HEK293T (cell line): Measurements from ENCODE around the gene IRAK4.

Source experiments
- BHLHE40 ChIP-seq: fragments of 450-650 bp; IDR thresholded peaks from 2 replicates; pipeline ENCODE4 v1.6.1; 2016; ENCODE audit warnings: mild to moderate bottlenecking, moderate library complexity, borderline replicate concordance
- ELF4 ChIP-seq: fragments of 450-650 bp; IDR thresholded peaks from 2 replicates; pipeline ENCODE4 v1.6.1; 2017; ENCODE audit warnings: antibody characterized with exemption
- FOXK2 ChIP-seq: fragments of 450-650 bp; IDR thresholded peaks from 2 replicates; pipeline ENCODE4 v1.6.1; 2016; ENCODE audit warnings: mild to moderate bottlenecking
- FOXM1 ChIP-seq: fragments of 450-650 bp; IDR thresholded peaks from 2 replicates; pipeline ENCODE4 v1.6.1; 2017; ENCODE audit warnings: mild to moderate bottlenecking, borderline replicate concordance
- HDGF ChIP-seq: fragments of 450-650 bp; IDR thresholded peaks from 2 replicates; pipeline ENCODE4 v1.6.1; 2017; ENCODE audit warnings: antibody characterized with exemption, borderline replicate concordance
- L3MBTL2 ChIP-seq: fragments of 450-650 bp; conservative IDR thresholded peaks from 2 replicates; pipeline ENCODE4 v1.6.1; 2016; ENCODE audit warnings: mild to moderate bottlenecking
- LEF1 ChIP-seq: fragments of 450-650 bp; IDR thresholded peaks from 2 replicates; pipeline ENCODE4 v1.6.1; 2017; ENCODE audit warnings: mild to moderate bottlenecking, borderline replicate concordance
- NFRKB ChIP-seq: fragments of 450-650 bp; IDR thresholded peaks from 2 replicates; pipeline ENCODE4 v1.6.1; 2016; ENCODE audit warnings: mild to moderate bottlenecking, moderate library complexity
- PKNOX1 ChIP-seq: fragments of 450-650 bp; IDR thresholded peaks from 2 replicates; pipeline ENCODE4 v1.6.1; 2016
- SP1 ChIP-seq: fragments of 450-650 bp; IDR thresholded peaks from 2 replicates; pipeline ENCODE4 v1.6.1; 2017
- SUZ12 ChIP-seq: fragments of 450-650 bp; IDR thresholded peaks from 2 replicates; pipeline ENCODE4 v1.6.1; 2016; ENCODE audit warnings: mild to moderate bottlenecking
- TARDBP ChIP-seq: fragments of 450-650 bp; IDR thresholded peaks from 2 replicates; pipeline ENCODE4 v1.6.1; 2016
- ZNF384 ChIP-seq: fragments of 450-650 bp; IDR thresholded peaks from 2 replicates; pipeline ENCODE4 v1.6.1; 2016

- TF ChIP-seq ZNF384 (no peak), SP1 (no peak), PKNOX1 (no peak), NFRKB (no peak), BHLHE40 (no peak), HDGF (no peak), TARDBP (no peak), SUZ12 (no peak), FOXM1 (no peak), LEF1 (no peak), L3MBTL2 (no peak), FOXK2 (no peak), ELF4 (no peak)
Observed at GRCh38 chr12:43762596-43762995, 3.8 kb downstream of the IRAK4 start.
